Liver (tissue), 3 donors: ENCODE data around the gene BBS7.

Source experiments
- CTCF ChIP-seq: fragments of 150-350 bp; IDR thresholded peaks from 2 replicates; pipeline ENCODE4 v1.5.1; 2017; ENCODE audit warnings: improper control_type of control experiment, low read depth, low read length; ENCODE audit not compliant: missing input control
- FOXA2 ChIP-seq: IDR thresholded peaks from 2 replicates; pipeline ENCODE4 v1.6.1; 2016; ENCODE audit warnings: antibody characterized with exemption
- SP1 ChIP-seq: IDR thresholded peaks from 2 replicates; pipeline ENCODE4 v1.6.1; 2018; ENCODE audit warnings: antibody characterized with exemption, mild to moderate bottlenecking
- YY1 ChIP-seq: IDR thresholded peaks from 2 replicates; pipeline ENCODE4 v1.6.1; 2016; ENCODE audit warnings: antibody characterized with exemption, mild to moderate bottlenecking
- donor health status: healthy.
- donor health status: healthy.

DNA sequence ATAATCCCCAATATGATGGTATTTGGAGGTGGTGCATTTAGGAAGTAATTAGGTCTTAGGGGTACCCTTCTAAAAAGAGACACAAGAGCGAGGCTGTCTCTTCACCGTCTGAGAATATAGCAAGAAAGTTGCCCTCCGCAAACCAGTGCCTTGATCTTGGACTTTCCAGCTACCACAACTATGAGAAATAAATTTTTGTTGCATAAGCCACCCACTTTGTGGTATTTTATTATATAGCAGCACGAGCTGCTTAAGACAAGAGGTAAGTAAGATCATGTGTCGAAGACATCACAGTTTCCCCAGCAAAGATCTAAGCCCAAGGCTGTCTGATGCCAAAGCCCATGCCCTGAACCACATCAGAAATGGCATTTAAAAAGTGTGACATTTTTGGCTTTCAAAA lies 78.8 kb downstream of the BBS7 start:
- no peak for TF ChIP-seq FOXA2
- no peak for TF ChIP-seq CTCF
- no peak for TF ChIP-seq YY1
- no peak for TF ChIP-seq SP1
